HG02870 (cell line): ENCODE data around the gene TMEM258.

Experiments used
- ATAC-seq: cut with Tn5 transposase; IDR thresholded peaks from one replicate; pipeline ENCODE4 v1.9.1; 2021; ENCODE audit warnings: mild to moderate bottlenecking, moderate library complexity; ENCODE audit not compliant: unreplicated experiment

Gene TMEM258

GRCh38 chr11:61797263-61797944, 5.0 kb upstream of the TMEM258 start:
- ATAC-seq: no peak

DNA sequence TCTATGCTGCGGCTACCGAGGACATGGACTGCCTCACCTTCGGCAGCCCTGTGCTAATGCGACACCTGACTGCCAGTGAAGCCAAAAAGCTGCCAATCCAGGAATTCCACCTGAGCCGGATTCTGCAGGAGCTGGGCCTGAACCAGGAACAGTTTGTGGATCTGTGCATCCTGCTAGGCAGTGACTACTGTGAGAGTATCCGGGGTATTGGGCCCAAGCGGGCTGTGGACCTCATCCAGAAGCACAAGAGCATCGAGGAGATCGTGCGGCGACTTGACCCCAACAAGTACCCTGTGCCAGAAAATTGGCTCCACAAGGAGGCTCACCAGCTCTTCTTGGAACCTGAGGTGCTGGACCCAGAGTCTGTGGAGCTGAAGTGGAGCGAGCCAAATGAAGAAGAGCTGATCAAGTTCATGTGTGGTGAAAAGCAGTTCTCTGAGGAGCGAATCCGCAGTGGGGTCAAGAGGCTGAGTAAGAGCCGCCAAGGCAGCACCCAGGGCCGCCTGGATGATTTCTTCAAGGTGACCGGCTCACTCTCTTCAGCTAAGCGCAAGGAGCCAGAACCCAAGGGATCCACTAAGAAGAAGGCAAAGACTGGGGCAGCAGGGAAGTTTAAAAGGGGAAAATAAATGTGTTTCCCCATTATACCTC, 3.6 kb upstream of the TMEM258 start:
- ATAC-seq: no peak

- no peak for ATAC-seq
Measured at GRCh38 chr11:61795459-61795858, 3.1 kb upstream of the TMEM258 start.

GRCh38 chr11:61794579-61794978, 2.2 kb upstream of the TMEM258 start:
- no peak for ATAC-seq

DNA sequence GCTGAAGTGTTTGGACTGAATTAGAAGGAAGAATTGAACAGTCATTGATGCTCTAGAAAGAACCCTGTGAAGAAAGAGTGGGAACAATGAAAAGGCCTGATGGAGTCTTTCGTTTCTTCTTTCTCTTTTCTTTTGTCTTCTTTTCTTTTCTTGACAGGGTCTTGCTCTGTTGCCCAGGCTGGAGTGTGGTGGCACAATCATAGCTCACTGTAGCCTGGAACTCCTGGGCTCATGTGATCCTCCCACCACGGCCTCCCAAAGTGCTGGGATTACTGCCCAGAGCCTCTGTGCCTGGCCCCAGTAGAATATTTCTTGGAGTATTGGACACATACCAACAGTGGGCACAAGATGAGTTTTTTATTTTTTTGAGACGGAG, 1.4 kb upstream of the TMEM258 start:
- no peak for ATAC-seq

DNA sequence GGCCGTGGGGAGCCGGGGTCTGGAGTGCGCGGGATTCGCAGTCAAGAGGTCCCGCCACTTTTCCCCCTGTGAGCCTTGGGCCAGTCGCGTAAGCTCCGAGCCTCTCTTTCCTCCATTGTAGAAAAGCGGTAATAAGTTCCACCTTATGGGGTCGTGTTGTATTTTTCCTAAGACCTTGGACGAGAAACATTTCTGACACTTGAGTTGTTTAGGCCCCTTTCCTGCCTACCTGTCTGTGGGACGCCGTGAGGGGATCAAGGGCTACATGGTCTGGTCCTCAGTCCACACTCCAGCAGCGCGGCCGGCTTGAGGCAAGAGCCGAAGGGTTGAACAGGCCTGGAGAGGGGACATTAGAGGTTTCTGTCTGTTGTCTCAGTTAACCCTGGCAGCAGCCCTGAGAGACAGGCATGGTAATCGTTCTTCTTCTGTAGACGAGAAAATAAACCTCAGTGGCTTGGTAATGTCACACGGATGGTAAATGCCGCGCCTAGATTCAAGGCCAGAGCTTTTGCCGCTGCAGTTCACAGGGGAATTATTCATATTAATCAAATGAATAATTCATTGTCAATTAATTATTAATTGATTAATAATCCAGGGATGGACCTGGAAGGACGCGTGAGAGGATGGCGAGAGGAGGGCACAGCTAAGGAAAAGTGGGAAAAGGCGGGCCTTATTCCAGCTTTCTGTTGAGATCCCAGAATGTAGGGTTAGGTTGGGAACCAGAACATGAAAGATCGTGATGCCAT, 857 bp upstream of the TMEM258 start:
- ATAC-seq: peak; percentile 15

DNA sequence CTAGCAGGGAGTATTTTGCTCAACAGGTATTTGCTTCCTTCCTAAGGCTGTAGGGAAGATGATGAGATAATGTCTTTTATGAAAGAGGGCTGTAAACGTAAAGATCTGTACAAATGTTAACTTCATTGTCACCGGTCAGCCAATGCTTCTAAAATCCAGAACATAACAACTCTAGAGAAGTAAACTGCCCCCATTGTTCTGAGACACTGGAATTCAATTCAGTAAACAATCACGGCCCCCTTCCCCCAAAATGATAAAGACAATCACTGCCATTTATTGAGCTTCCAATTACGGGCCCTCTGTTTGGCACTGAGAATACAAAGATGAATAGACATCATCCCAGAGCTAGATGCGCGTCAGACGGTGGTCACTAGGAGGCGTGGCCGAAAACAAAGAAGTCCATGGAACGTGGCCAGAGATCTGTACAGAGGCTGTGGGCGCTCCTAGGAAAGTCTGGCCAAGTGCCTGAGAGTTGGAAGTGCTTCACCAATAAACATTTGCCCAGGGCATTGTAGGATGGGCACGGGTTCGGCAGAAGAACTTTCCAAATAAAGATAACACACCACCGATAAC, 576 bp downstream of the TMEM258 start:
- no peak for ATAC-seq

GRCh38 chr11:61787928-61788491, 4.4 kb downstream of the TMEM258 start:
- ATAC-seq: no peak

DNA sequence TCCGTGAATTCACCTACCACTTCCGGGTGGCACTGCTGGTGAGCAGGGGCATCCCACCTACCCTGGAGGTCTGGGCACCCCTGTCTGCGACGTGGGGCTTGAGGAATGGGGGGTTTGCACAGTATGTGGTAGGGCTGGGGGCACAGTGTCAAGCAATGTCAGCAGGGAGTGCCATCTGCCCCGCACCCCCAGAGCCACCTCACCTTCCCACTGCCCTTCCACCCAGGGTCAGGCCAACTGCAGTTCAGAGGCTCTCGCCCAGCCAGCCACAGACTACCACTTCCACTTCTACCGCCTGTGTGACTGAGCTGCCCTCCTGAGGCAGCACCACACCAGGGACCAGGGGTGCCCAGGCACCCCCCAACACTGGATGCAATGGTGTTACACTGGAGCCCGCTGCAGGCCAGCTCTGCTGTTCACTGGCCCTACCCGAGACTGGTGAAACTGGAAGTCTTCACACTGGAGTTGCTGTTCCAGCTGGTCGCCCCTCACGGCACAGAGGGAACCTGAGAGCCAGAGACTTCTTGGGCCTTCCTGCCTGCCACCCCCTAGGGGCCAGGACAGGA, 6.5 kb downstream of the TMEM258 start:
- no peak for ATAC-seq

GRCh38 chr11:61784506-61784805, 7.9 kb downstream of the TMEM258 start:
- no peak for ATAC-seq

GRCh38 chr11:61783717-61784505, 8.5 kb downstream of the TMEM258 start:
- no peak for ATAC-seq

GRCh38 chr11:61782841-61783240, 9.6 kb downstream of the TMEM258 start:
- ATAC-seq: no peak

- ATAC-seq: no peak
Measured at GRCh38 chr11:61782299-61782698, 10.1 kb downstream of the TMEM258 start.

DNA sequence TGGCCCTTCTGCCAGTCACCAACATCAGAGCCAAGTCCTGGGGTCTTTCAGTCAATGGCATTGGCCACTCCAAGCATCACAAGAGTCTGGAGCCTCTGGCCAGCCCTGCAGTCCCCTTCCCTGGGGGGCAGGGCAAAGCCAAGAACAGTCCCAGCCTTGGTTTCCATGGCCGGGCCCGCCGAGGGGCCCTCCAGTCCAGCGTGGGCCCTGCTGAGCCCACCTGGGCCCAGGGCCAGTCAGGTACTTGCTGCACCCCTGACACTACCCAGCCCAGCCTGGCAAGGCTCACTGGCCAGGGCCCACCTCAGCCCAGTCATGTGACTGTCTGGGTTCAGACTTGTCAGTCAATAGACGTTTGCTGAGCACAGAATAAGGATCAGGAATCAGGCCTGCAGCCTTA, 10.8 kb downstream of the TMEM258 start:
- ATAC-seq: no peak

- ATAC-seq: no peak
Measured at GRCh38 chr11:61780581-61781162, 11.7 kb downstream of the TMEM258 start.

DNA sequence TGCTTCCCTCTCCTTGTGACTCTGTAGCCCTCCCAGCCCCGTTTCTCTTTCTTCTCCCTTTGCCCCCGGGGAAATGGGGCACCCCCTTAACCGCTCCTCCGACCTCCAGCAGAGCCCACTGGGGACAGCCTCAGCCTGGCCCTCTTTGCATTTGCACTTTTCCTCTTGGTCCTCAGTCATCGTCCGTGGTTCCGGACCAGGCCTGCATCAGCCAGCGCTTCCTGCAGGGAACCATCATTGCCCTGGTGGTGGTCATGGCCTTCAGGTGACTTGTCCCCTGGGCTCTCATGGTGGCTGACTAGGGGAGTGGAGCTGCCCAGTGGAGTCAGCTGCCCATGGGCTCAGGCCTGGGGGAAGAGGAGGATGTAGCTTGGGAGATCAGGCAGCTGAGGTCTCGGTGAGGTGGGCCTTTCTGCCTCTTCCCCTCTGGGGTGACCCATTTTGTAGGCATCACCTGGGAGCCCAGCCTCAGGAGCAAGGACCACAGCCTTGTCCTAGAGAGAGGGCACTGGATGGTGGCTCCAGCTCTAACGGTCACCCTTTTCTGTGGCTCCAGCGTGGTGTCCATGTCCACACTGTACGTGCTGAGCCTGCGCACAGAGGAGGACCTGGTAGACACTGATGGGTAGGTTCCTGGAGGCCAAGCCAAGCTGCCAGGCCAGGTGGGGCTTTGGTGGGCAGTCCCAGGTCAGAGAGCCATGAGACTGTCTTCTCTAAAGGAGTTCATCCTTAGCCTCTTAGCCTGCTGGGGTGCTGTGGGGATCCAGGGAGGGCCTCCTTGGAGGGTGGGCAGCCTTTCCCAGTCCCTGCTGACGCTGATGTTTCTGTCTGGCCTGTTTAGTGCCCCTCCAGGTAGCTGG, 12.5 kb downstream of the TMEM258 start:
- no peak for ATAC-seq

DNA sequence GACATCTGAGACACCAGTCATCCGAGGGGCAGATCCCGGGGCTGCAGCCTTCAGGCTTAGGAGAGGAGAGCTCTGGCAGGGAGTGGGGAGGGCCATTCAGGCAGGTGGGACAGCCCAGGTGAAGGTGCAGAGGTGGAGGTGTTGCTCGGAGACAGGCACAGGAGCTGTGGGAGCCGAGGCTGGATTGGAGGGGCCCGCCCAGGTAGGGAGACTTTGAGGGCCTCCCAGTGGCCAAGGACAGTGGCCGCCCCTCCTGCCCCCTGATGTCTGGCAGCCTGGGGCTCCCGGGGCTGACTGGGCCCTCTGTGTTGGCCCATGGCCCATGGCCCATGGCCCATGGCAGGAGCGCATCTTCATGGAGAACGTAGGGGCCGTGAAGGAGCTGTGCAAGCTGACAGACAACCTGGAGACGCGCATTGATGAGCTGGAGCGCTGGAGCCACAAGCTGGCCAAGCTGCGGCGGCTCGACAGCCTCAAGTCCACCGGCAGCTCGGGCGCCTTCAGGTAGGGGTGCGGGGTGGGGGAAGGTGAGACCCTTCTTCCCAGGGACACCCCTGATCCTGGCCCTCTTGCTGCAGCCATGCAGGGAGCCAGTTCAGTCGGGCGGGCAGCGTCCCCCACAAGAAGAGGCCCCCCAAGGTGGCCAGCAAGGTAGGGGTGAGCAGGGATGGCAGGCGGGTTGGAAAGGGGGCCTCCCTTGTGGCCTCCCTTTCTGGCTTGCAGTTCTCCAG, 13.3 kb downstream of the TMEM258 start:
- no peak for ATAC-seq

- no peak for ATAC-seq
Measured at GRCh38 chr11:61778357-61778886, 14.0 kb downstream of the TMEM258 start.
